ENCODE measurements around the gene NUP88. TPM values are rescaled to one million over a fixed set of nuclear protein-coding genes. Genes with fewer than 3 reads are reported as not detected.
A peak's percentile ranks its signal among the peaks of the same experiment; 100 is the strongest.

The NUP88 gene
- 93.2 TPM for total RNA-seq (2021; ENCODE audit: unreplicated experiment)
- 133 and 135 TPM in 2 replicates for polyA plus RNA-seq (2012)
- Bru-seq, nascent RNA, result percentile 95 among the genes with signal in this experiment
- BruChase-seq, experiment 1, labeled RNA remaining after a 6-hour chase, result percentile 89 among the genes with signal in this experiment
- percentile 79 among the genes with signal in this experiment for BruChase-seq, experiment 2, labeled RNA remaining after a 2-hour chase
- long read RNA-seq, transcript NUP88-207 (17 exons, 2,916 nt), result major isoform, 123 of 180 reads
- long read RNA-seq, transcript NUP88-210 (11 exons, 2,081 nt), result minor isoform, 5 of 180 reads
- long read RNA-seq, partial matches to known transcripts, result 21 of 180 reads
- long read RNA-seq, other reads (novel, unspliced or antisense), result 28 of 180 reads

DNA sequence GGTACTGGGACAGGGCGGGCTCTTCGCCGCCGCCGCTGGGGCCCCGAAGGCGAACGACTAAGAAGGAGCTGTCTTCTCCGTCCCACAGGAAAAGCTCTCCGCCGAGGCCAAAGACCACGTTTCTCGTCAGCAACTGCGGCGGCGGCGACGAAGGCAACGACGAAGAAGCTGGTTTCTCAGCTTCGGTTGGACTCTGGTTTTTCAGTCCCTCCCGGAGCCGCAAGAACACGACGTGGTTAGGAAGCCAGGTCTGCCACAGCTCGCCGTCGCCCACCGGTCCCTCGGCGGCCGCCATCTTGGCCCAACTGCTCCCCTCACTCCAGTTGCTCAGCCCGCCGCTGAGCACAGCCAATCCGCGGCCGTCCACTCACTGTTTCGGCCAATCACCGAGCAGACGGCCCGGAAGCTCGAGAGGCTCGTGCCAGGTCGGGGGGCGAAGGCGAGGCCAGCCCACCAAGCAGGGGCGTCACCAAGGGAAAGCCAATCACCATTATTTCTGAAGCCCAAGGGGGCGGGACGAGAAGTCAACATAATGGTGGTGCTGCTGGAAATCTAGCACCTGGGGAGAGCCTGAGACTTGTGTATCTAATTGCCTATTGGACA, at the start of gene NUP88:
Gene NUP88, minus strand, starts transcription at position 307 of the 603 bp plus-strand sequence. Its CDS starts 12 bp downstream, at position 295.
- BruUV-seq (replicated peaks), result no TSS peak
- TF ChIP-seq ELF1 (IDR thresholded peaks at IDR 0.05; ENCODE audit: borderline replicate concordance, low read depth) (no peak), SP1 (IDR thresholded peaks at IDR 0.05; ENCODE audit: low read depth) (peak; percentile 92), POLR2A (IDR thresholded peaks at IDR 0.05; ENCODE audit: borderline replicate concordance, extremely low read depth, insufficient read depth, insufficient read length) (peak; percentile 77), CBX3 (IDR thresholded peaks at IDR 0.05; ENCODE audit: low read depth) (no peak), SRF (IDR thresholded peaks at IDR 0.05; ENCODE audit: low read depth) (no peak), FOSL1 (IDR thresholded peaks at IDR 0.05; ENCODE audit: low read depth) (no peak), YY1 (IDR thresholded peaks at IDR 0.05; ENCODE audit: extremely low read depth, insufficient replicate concordance, low read depth, low read length) (peak; percentile 94), ZNF274 (IDR thresholded peaks at IDR 0.05; ENCODE audit: low read depth, low read length) (no peak), EZH2 (IDR thresholded peaks at IDR 0.05) (no peak), EGR1 (IDR thresholded peaks at IDR 0.05; ENCODE audit: low read depth) (no peak), CEBPB (IDR thresholded peaks at IDR 0.05; ENCODE audit: low read depth) (no peak), JUND (IDR thresholded peaks at IDR 0.05) (no peak), POLR2AphosphoS5 (IDR thresholded peaks at IDR 0.05; ENCODE audit: low read depth, low read length) (peak; percentile 88), ZFX (IDR thresholded peaks at IDR 0.05) (peak; percentile 57; the same call in 1 of the 2 replicates), TCF7L2 (IDR thresholded peaks at IDR 0.05; ENCODE audit: borderline replicate concordance, extremely low read depth, insufficient read depth, insufficient read length) (no peak), RAD21 (IDR thresholded peaks at IDR 0.05; ENCODE audit: low read depth) (no peak)
- TF ChIP-seq, protein P1, sequence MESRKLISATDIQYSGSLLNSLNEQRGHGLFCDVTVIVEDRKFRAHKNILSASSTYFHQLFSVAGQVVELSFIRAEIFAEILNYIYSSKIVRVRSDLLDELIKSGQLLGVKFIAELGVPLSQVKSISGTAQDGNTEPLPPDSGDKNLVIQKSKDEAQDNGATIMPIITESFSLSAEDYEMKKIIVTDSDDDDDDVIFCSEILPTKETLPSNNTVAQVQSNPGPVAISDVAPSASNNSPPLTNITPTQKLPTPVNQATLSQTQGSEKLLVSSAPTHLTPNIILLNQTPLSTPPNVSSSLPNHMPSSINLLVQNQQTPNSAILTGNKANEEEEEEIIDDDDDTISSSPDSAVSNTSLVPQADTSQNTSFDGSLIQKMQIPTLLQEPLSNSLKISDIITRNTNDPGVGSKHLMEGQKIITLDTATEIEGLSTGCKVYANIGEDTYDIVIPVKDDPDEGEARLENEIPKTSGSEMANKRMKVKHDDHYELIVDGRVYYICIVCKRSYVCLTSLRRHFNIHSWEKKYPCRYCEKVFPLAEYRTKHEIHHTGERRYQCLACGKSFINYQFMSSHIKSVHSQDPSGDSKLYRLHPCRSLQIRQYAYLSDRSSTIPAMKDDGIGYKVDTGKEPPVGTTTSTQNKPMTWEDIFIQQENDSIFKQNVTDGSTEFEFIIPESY (IDR thresholded peaks at IDR 0.05; ENCODE audit: extremely low read depth, insufficient replicate concordance, low read length), result no peak
- TF ChIP-seq, protein P2, sequence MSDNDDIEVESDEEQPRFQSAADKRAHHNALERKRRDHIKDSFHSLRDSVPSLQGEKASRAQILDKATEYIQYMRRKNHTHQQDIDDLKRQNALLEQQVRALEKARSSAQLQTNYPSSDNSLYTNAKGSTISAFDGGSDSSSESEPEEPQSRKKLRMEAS (IDR thresholded peaks at IDR 0.05), result no peak
- TF ChIP-seq, protein P3, sequence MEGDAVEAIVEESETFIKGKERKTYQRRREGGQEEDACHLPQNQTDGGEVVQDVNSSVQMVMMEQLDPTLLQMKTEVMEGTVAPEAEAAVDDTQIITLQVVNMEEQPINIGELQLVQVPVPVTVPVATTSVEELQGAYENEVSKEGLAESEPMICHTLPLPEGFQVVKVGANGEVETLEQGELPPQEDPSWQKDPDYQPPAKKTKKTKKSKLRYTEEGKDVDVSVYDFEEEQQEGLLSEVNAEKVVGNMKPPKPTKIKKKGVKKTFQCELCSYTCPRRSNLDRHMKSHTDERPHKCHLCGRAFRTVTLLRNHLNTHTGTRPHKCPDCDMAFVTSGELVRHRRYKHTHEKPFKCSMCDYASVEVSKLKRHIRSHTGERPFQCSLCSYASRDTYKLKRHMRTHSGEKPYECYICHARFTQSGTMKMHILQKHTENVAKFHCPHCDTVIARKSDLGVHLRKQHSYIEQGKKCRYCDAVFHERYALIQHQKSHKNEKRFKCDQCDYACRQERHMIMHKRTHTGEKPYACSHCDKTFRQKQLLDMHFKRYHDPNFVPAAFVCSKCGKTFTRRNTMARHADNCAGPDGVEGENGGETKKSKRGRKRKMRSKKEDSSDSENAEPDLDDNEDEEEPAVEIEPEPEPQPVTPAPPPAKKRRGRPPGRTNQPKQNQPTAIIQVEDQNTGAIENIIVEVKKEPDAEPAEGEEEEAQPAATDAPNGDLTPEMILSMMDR (IDR thresholded peaks at IDR 0.05 in 2 of 3, conservative IDR thresholded peaks at IDR 0.05 in 1 of 3; ENCODE audit: borderline replicate concordance in 1 of 3, insufficient read depth in 1 of 3, low read depth in 2 of 3, low read length in 2 of 3), result no peak
- TF ChIP-seq, protein P4, sequence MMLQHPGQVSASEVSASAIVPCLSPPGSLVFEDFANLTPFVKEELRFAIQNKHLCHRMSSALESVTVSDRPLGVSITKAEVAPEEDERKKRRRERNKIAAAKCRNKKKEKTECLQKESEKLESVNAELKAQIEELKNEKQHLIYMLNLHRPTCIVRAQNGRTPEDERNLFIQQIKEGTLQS (IDR thresholded peaks at IDR 0.05), result no peak

More for the DNA sequence above, at the start of gene NUP88:
- CTCF ChIA-PET, result interaction anchor here (0.8 to 1.6 kb wide), 2 partner anchors 12 to 20 kb away, joined by 6 to 12 read pairs; partner anchors contain the start of gene C1QBP
- peaks cover 19 to 33% of the 10 kb centered on the region in 2 experiments for H3K4me1 ChIP-seq (ENCODE audit: control insufficient read depth in 1 of 2, insufficient read depth in 2 of 2, low read length in 2 of 2)
- H4K20me1 ChIP-seq (ENCODE audit: insufficient read depth), result no peaks in the 10 kb centered on the region
- peaks cover 30 to 36% of the 10 kb centered on the region in 2 experiments; a peak in 3 of 4 replicates for H3K36me3 ChIP-seq (ENCODE audit: control insufficient read depth in 1 of 2, insufficient read depth in 2 of 2, low read length in 2 of 2)
- DNase-seq (ENCODE audit: low read depth, low spot score) (peak; percentile 95), ATAC-seq (peak; percentile 95)
- peak within 1 kb of the TSS; percentile 80 for H3K27ac ChIP-seq (ENCODE audit: low read depth, low read length)
- POLR2A ChIA-PET, result interaction anchor here (0.8 to 1.3 kb wide), 10 partner anchors 8 to 228 kb away, joined by 3 to 7 read pairs (median 4); partner anchors contain the start of genes C1QBP, DHX33 and ZNF594
- peak within 1 kb of the TSS; percentile 85 to 98 for H3K4me3 ChIP-seq (replicated peaks in 1 of 2; ENCODE audit: low read depth in 1 of 2, low read length in 2 of 2)
- no peaks in the 10 kb centered on the region for H3K9me2 ChIP-seq (ENCODE audit: insufficient read depth)
- no peak within 1 kb of the TSS for H2AFZ ChIP-seq (ENCODE audit: low read depth, low read length, poor library complexity, severe bottlenecking)
- H3K79me2 ChIP-seq (ENCODE audit: insufficient read depth, low read length), result peaks cover 86% of the 10 kb centered on the region
- peak within 1 kb of the TSS; percentile 96 for H3K4me2 ChIP-seq (ENCODE audit: low read length)
- peak within 1 kb of the TSS; percentile 98 for H3K9ac ChIP-seq (ENCODE audit: low read length)
- intact Hi-C loops (cut with micrococcal nuclease), result no loop called here
- H3K27me3 ChIP-seq (ENCODE audit: insufficient read depth, low read length), result no peaks in the 10 kb centered on the region
- H3K9me3 ChIP-seq (ENCODE audit: control insufficient read depth in 1 of 2, insufficient read depth in 1 of 2, low read depth in 1 of 2, low read length in 2 of 2), result no peaks in the 10 kb centered on the region
- RAD21 ChIA-PET (ENCODE audit: low non-redundant PET in 1 of 2, low total read pairs in 2 of 2, uncharacterized antibody in 2 of 2, unreplicated experiment in 2 of 2), result no interaction called here

Data from HCT116 (cell line).